HepG2 (cell line): Measurements from ENCODE around the gene ZMAT2. TPM values are rescaled to one million over a fixed set of nuclear protein-coding genes. Genes with fewer than 3 reads are reported as not detected.

Experiments
- EHMT2 ChIP-seq: fragments of 200-600 bp; sonication (generic); IDR thresholded peaks from 2 replicates; pipeline ENCODE4 v1.7.0; 2017; ENCODE audit warnings: antibody characterized with exemption, low read depth, low read length, borderline replicate concordance
- KDM1A ChIP-seq: IDR thresholded peaks from 2 replicates; pipeline ENCODE4 v1.6.1; 2016; ENCODE audit warnings: missing compliant biosample characterization
- NKX3-1 ChIP-seq: sonication (generic); formaldehyde crosslinking; IDR thresholded peaks from 2 replicates; pipeline ENCODE4 v1.5.0; 2020; ENCODE audit warnings: missing genetic modification reagents
- PCBP2 ChIP-seq: fragments of 200-400 bp; formaldehyde crosslinking; optimal IDR thresholded peaks from 2 replicates; pipeline ENCODE3; 2018; ENCODE audit warnings: low read length, low read depth; ENCODE audit not compliant: poor library complexity, severe bottlenecking
- SOX5 ChIP-seq: IDR thresholded peaks from 2 replicates; pipeline ENCODE4 v1.6.1; 2016; ENCODE audit warnings: borderline replicate concordance
- TBX3 ChIP-seq: fragments of 450-650 bp; IDR thresholded peaks from 2 replicates; pipeline ENCODE4 v1.6.1; 2017; ENCODE audit warnings: antibody characterized with exemption, mild to moderate bottlenecking, inconsistent platforms, borderline replicate concordance
- ZNF207 ChIP-seq: fragments of 450-650 bp; IDR thresholded peaks from 2 replicates; pipeline ENCODE4 v1.6.1; 2016; ENCODE audit warnings: antibody characterized with exemption, borderline replicate concordance
- ZNF329 ChIP-seq: sonication (generic); formaldehyde crosslinking; IDR thresholded peaks from 2 replicates; pipeline ENCODE4 v1.9.0; 2021; ENCODE audit warnings: low read depth, mild to moderate bottlenecking, missing genetic modification reagents
- ZNF547 ChIP-seq: sonication (generic); formaldehyde crosslinking; IDR thresholded peaks from 2 replicates; pipeline ENCODE4 v1.5.1; 2020; ENCODE audit warnings: mild to moderate bottlenecking, missing genetic modification reagents
- ZNF569 ChIP-seq: sonication (generic); formaldehyde crosslinking; IDR thresholded peaks from 2 replicates; pipeline ENCODE4 v1.5.0; 2020; ENCODE audit warnings: mild to moderate bottlenecking, missing genetic modification reagents, moderate library complexity, borderline replicate concordance
- ZSCAN29 ChIP-seq: sonication (generic); formaldehyde crosslinking; conservative IDR thresholded peaks from 2 replicates; pipeline ENCODE4 v1.4.0; 2020; ENCODE audit warnings: mild to moderate bottlenecking, missing genetic modification reagents
- polyA plus RNA-seq, 8 experiments: library from polyadenylated mRNA; depleted of rRNA in 3 of 8; stranded (reverse) in 7 of 8; unstranded in 1 of 8; fragments of >200 nt; fragmentation: Illumina TruSeq in 4 of 8; extraction: Trizol in 4 of 8; gene quantifications; 2 replicates each; pipeline versions ENCODE4 v1.2.1 to v1.2.3, GENCODE V29; 2011 to 2016; ENCODE audit warnings: low read depth in 4 of 8, missing spikeins in 1 of 8, mixed read lengths in 1 of 8; ENCODE audit not compliant: insufficient read depth in 1 of 8
- total RNA-seq, 5 experiments: library from RNA; depleted of rRNA; stranded (reverse); fragments of >200 nt; fragmentation: Illumina TruSeq; extraction: Trizol; gene quantifications; 2 replicates each; pipeline ENCODE4 v1.2.3, GENCODE V29; 2016; ENCODE audit warnings: low read depth in 1 of 5
- TF ChIP-seq, protein P1 (sequence below): sonication (generic); formaldehyde crosslinking; IDR thresholded peaks from 2 replicates; pipeline ENCODE4 v1.4.0; 2020; ENCODE audit warnings: missing genetic modification reagents
- TF ChIP-seq, protein P2 (sequence below): sonication (generic); formaldehyde crosslinking; IDR thresholded peaks from 2 replicates; pipeline ENCODE4 v1.9.0; 2021; ENCODE audit warnings: missing genetic modification reagents, mild to moderate bottlenecking, borderline replicate concordance
- TF ChIP-seq, protein P3 (sequence below): sonication (generic); formaldehyde crosslinking; IDR thresholded peaks from one replicate; pipeline ENCODE4 v1.5.1; 2020; ENCODE audit warnings: mild to moderate bottlenecking, missing genetic modification reagents; ENCODE audit errors: not compliant biosample characterization

The ZMAT2 gene
- total and polyA plus RNA-seq, 2 of the 13 experiments (the other 11 are each of a cell fraction or from before 2014, with no cell fraction given), result 35.4 to 92.8 TPM

DNA sequence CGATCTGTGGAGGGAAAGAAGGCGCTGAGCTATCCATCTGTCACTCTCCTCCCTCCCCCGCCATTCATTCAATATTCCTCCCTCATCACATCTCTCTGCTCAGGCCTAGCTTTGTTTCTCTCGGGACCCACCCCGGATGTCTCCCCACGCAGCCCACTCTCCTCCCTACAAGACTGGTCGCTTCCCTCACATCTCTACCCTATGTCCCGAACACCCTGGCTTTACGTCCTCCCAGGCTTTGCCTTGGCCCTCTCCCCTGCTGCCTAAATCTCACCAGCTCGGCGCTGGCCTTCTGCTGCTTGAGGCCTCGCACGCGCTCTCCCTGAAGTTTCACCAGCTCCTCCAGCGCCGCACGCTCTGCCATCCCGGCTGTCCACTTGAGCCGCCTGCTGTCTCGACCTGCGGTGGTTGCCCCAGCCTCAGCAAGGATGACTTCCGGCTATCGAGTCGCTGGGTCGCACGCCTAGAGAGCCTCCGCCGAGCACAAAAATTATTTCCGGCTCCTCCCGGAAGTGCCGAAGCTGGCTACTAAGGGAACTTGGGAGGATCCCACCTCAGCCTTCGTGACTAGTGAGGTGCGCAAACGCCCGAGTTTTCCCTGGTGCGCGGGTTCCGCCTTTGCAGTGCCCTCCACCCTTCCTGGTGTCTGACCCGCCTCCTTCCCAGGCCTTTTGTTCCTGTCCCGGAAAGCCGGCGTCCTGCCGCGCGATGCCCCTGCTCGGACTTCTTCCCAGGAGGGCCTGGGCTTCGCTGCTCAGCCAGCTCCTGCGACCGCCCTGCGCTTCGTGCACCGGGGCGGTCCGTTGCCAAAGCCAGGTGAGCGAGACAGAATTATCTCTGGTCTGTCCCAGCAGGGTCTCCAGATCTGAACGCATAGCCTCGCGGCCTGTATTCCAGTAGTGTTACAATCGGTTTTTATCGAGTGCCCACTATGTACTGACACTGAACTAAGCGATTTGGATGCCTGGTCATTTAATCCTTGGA is 9.0 kb upstream of the ZMAT2 start, which contains the start of the genes HARS1 and HARS2 (continued):
- TF ChIP-seq, protein P1, sequence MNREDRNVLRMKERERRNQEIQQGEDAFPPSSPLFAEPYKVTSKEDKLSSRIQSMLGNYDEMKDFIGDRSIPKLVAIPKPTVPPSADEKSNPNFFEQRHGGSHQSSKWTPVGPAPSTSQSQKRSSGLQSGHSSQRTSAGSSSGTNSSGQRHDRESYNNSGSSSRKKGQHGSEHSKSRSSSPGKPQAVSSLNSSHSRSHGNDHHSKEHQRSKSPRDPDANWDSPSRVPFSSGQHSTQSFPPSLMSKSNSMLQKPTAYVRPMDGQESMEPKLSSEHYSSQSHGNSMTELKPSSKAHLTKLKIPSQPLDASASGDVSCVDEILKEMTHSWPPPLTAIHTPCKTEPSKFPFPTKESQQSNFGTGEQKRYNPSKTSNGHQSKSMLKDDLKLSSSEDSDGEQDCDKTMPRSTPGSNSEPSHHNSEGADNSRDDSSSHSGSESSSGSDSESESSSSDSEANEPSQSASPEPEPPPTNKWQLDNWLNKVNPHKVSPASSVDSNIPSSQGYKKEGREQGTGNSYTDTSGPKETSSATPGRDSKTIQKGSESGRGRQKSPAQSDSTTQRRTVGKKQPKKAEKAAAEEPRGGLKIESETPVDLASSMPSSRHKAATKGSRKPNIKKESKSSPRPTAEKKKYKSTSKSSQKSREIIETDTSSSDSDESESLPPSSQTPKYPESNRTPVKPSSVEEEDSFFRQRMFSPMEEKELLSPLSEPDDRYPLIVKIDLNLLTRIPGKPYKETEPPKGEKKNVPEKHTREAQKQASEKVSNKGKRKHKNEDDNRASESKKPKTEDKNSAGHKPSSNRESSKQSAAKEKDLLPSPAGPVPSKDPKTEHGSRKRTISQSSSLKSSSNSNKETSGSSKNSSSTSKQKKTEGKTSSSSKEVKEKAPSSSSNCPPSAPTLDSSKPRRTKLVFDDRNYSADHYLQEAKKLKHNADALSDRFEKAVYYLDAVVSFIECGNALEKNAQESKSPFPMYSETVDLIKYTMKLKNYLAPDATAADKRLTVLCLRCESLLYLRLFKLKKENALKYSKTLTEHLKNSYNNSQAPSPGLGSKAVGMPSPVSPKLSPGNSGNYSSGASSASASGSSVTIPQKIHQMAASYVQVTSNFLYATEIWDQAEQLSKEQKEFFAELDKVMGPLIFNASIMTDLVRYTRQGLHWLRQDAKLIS (CRISPR knock-in tag), result no peak
- TF ChIP-seq EHMT2 (no peak), TBX3 (no peak), NKX3-1 (CRISPR knock-in tag) (peak; percentile 82), ZNF569 (CRISPR knock-in tag) (no peak; the same call in 1 of the 2 replicates), ZNF207 (no peak), KDM1A (CRISPR knock-in tag) (peak; percentile 43; the same call in 1 of the 2 replicates), ZNF329 (no peak), ZNF547 (CRISPR knock-in tag) (no peak), SOX5 (CRISPR knock-in tag) (no peak), ZSCAN29 (CRISPR knock-in tag) (peak; percentile 75), PCBP2 (no peak)
- TF ChIP-seq, protein P2, sequence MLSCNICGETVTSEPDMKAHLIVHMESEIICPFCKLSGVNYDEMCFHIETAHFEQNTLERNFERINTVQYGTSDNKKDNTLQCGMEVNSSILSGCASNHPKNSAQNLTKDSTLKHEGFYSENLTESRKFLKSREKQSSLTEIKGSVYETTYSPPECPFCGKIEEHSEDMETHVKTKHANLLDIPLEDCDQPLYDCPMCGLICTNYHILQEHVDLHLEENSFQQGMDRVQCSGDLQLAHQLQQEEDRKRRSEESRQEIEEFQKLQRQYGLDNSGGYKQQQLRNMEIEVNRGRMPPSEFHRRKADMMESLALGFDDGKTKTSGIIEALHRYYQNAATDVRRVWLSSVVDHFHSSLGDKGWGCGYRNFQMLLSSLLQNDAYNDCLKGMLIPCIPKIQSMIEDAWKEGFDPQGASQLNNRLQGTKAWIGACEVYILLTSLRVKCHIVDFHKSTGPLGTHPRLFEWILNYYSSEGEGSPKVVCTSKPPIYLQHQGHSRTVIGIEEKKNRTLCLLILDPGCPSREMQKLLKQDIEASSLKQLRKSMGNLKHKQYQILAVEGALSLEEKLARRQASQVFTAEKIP, result no peak
- TF ChIP-seq, protein P3, sequence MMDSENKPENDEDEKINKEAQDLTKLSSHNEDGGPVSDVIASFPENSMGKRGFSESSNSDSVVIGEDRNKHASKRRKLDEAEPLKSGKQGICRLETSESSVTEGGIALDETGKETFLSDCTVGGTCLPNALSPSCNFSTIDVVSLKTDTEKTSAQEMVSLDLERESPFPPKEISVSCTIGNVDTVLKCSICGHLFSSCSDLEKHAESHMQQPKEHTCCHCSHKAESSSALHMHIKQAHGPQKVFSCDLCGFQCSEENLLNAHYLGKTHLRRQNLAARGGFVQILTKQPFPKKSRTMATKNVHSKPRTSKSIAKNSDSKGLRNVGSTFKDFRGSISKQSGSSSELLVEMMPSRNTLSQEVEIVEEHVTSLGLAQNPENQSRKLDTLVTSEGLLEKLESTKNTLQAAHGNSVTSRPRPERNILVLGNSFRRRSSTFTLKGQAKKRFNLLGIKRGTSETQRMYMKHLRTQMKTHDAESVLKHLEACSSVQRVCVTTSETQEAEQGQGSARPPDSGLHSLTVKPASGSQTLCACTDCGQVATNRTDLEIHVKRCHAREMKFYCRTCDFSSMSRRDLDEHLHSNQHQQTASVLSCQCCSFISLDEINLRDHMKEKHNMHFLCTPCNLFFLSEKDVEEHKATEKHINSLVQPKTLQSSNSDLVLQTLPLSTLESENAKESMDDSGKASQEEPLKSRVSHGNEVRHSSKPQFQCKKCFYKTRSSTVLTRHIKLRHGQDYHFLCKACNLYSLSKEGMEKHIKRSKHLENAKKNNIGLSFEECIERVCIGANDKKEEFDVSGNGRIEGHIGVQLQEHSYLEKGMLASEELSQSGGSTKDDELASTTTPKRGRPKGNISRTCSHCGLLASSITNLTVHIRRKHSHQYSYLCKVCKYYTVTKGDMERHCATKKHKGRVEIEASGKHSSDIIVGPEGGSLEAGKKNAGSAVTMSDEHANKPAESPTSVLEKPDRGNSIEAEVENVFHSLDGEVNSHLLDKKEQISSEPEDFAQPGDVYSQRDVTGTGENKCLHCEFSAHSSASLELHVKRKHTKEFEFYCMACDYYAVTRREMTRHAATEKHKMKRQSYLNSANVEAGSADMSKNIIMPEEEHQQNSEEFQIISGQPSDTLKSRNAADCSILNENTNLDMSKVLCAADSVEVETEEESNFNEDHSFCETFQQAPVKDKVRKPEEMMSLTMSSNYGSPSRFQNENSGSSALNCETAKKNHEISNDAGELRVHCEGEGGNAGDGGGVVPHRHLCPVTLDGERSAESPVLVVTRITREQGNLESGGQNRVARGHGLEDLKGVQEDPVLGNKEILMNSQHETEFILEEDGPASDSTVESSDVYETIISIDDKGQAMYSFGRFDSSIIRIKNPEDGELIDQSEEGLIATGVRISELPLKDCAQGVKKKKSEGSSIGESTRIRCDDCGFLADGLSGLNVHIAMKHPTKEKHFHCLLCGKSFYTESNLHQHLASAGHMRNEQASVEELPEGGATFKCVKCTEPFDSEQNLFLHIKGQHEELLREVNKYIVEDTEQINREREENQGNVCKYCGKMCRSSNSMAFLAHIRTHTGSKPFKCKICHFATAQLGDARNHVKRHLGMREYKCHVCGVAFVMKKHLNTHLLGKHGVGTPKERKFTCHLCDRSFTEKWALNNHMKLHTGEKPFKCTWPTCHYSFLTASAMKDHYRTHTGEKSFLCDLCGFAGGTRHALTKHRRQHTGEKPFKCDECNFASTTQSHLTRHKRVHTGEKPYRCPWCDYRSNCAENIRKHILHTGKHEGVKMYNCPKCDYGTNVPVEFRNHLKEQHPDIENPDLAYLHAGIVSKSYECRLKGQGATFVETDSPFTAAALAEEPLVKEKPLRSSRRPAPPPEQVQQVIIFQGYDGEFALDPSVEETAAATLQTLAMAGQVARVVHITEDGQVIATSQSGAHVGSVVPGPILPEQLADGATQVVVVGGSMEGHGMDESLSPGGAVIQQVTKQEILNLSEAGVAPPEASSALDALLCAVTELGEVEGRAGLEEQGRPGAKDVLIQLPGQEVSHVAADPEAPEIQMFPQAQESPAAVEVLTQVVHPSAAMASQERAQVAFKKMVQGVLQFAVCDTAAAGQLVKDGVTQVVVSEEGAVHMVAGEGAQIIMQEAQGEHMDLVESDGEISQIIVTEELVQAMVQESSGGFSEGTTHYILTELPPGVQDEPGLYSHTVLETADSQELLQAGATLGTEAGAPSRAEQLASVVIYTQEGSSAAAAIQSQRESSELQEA (CRISPR knock-in tag), result peak; percentile 37
